ENCODE measurements around the gene HSF5. TPM values are rescaled to one million over a fixed set of nuclear protein-coding genes. Genes with fewer than 3 reads are reported as not detected.

The HSF5 gene
- total RNA-seq, 2 experiments from 2014 or later = 2.9 to 3.0 TPM

DNA sequence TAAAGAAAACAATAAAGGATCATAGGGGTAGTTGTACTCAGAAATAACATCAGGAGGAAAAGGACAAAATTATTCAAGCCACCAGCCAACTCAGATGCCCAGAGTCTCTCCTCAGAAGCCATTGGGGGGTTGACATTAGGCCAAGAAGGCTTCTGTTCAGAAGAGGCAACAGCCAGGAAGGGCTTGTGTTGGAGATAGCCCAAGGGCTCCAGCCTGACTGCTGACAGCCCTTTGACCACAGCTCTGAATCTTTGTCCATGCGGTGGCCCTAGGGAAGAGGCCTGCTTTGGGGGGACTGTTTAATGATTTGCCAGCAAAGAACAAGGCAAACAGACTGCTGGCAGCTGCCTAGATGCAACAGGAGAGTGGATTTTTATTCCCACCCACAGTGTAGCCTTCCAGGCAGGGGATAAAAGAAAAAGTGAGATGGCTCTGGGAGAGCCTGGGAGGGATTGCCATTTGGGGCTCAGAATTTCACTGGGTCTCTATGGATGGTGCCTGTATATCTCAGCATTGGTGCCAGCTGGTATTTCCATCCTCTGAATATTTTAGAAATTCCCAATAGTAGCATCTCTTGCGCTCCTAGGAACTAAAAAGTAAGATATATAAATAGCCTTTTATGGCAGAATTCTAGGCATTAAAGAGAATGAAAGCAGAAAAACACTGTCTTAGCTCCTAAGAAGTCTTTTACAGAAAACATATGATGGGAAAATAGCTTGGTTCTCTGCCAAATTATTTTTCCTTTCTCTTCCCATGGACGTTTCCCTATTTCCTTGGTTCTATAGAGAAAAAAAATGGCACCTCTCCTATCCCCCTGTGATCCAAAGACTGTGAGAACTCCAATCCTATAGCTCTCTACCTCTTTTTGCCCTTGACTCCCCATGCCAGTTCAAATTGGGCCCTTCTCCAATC, 106.8 kb downstream of the HSF5 start:
- no peaks in the 10 kb centered on the region for H3K36me3 Mint-ChIP-seq
- ChIA-PET POLR2A (interaction anchor here (0.5 to 2.1 kb wide), 7 partner anchors 15 to 310 kb away, joined by 3 to 11 read pairs (median 6); partner anchors contain the start of genes SUPT4H1 and TEX14), CTCF (interaction anchor here (1.2 to 2.3 kb wide), 4 partner anchors 30 to 64 kb away, joined by 3 to 9 read pairs (median 6); partner anchors contain the start of genes RNF43 and SUPT4H1)
- intact Hi-C loops (cut with micrococcal nuclease) = loop anchor here (2.0 kb wide), 1 partner anchor 35 kb away; the partner anchor contains the start of gene RNF43
- no peak overlapping the region for H3K4me3 Mint-ChIP-seq
- H3K27ac Mint-ChIP-seq = no peak overlapping the region
- H3K4me1 Mint-ChIP-seq (ENCODE audit: low read depth) = peaks cover 41% of the 10 kb centered on the region
- no peak for DNase-seq
- H3K9me3 Mint-ChIP-seq = no peaks in the 10 kb centered on the region
- no peaks in the 10 kb centered on the region for H3K27me3 Mint-ChIP-seq

DNA sequence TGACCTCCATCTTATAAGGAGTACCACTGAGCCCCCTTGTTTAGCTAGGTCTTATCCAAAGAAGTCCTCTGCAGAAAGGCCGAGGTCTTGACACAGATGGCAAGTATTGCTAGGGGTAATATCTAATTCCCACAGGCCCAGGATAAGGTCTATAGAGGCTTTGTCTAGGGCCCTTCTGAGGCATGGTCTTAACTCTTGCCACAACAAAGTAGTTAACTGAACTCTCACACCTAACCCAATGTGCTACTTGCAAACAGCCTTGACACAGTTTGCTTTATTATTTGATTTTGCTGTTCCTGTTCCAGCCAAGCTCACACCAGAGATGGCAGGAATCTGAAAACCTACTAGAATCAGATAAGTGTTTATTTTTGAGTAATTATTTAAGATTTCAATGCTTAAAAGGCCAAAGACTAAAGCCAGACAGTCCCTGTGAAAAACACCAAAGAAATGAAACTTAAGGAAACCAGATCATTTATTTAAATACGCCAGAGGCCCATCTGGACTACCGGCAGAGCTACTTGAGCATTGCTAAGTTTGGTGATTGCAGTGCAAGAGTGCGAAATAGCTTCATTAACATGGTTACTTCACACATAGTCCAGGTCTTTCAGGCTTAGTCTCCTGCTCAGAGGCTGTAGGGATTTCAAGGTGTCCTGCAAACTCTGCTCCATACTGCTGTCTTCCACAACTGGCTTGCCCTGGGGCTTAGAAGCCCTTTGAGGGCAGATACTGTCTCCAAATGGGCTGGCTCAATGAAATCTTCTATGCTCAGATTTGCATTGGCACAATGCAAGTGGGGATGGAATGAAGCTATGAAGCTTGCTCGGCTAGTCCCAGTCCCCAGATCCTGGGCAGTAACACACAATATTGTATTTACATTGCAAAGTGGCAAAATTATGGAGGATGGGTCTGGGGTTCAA, 107.7 kb downstream of the HSF5 start:
- POLR2A ChIA-PET = interaction anchor here (0.6 to 1.8 kb wide), 3 partner anchors 14 to 35 kb away, joined by 3 to 7 read pairs (median 5); no protein-coding TSS in a partner anchor
- Mint-ChIP-seq H3K27ac (no peak overlapping the region), H3K9me3 (no peaks in the 10 kb centered on the region), H3K4me3 (no peak overlapping the region), H3K27me3 (no peaks in the 10 kb centered on the region), H3K4me1 (ENCODE audit: low read depth) (peaks cover 41% of the 10 kb centered on the region), H3K36me3 (no peaks in the 10 kb centered on the region)
- DNase-seq = no peak
- intact Hi-C loops (cut with micrococcal nuclease) = no loop called here
- CTCF ChIA-PET = interaction anchor here (1.6 to 2.3 kb wide), 2 partner anchors 37 to 63 kb away, joined by 9 read pairs; partner anchors contain the start of gene RNF43

DNA sequence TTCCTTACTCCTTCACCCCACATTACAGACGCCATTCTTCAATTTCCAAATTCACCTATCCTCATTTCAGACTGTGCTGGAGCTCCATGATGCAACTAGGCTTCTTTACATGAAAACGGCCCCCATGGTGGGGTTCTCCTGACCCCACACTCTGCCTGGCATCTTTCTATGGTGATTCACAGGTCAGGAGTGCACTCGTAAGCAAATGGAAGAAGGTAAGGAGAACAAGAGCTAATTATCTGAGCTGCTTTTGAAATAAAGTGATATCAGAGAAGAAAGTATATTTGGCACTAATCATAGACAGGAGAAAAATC, 108.7 kb downstream of the HSF5 start:
- H3K4me1 Mint-ChIP-seq (ENCODE audit: low read depth) = peaks cover 41% of the 10 kb centered on the region
- H3K4me3 Mint-ChIP-seq = peak overlapping the region; percentile 18
- ChIA-PET CTCF (interaction anchor here (1.6 kb wide), 1 partner anchor 38 kb away, joined by 9 read pairs; the partner anchor contains the start of gene RNF43), POLR2A (no interaction called here)
- DNase-seq = no peak
- no peaks in the 10 kb centered on the region for H3K27me3 Mint-ChIP-seq
- H3K36me3 Mint-ChIP-seq = no peaks in the 10 kb centered on the region
- intact Hi-C loops (cut with micrococcal nuclease) = no loop called here
- no peak overlapping the region for H3K27ac Mint-ChIP-seq
- H3K9me3 Mint-ChIP-seq = no peaks in the 10 kb centered on the region

DNA sequence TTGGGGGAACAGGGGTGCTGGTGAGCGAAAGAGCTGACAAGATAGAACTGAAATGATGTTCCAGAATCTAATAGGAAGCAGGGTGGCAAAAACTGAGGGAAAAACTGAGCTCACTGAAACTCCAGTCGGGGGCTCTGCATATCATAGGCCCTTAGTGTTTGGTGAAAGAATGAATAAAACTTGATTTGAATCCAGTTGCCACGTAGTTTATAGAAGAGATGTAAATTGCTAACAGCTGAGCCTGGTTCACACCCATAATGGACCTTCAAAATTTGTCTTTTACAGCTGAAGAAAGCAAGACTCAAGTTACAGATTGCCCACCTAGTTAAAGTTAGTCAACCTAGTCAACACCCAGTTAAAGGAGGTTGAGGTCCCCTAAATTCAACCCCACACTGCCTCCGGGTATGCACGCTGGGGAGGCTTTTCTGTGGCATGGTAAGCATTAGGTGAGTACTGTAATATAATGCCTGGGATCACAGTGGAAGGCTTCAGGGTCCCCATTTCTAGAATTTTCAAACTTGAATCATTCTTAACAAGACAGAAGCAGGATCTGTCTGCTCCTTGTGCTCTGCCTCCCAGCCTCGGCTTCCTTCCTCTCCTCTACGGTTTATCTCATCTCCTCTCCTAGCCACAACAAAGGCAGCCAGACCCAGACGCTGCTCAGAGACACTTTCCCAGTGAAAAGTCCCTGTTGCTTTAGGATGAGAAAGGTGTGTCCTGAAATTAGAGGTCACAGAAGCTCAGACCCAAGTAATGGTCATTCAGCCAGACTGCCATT, 109.3 kb downstream of the HSF5 start:
- Mint-ChIP-seq H3K9me3 (no peaks in the 10 kb centered on the region), H3K36me3 (no peaks in the 10 kb centered on the region), H3K27ac (no peak overlapping the region), H3K27me3 (no peaks in the 10 kb centered on the region), H3K4me1 (ENCODE audit: low read depth) (peaks cover 41% of the 10 kb centered on the region), H3K4me3 (peak overlapping the region; percentile 18)
- no peak for DNase-seq
- CTCF ChIA-PET = interaction anchor here (0.7 to 1.6 kb wide), 3 partner anchors 24 to 39 kb away, joined by 3 to 9 read pairs (median 7); partner anchors contain the start of gene RNF43
- intact Hi-C loops (cut with micrococcal nuclease) = no loop called here
- POLR2A ChIA-PET = no interaction called here

DNA sequence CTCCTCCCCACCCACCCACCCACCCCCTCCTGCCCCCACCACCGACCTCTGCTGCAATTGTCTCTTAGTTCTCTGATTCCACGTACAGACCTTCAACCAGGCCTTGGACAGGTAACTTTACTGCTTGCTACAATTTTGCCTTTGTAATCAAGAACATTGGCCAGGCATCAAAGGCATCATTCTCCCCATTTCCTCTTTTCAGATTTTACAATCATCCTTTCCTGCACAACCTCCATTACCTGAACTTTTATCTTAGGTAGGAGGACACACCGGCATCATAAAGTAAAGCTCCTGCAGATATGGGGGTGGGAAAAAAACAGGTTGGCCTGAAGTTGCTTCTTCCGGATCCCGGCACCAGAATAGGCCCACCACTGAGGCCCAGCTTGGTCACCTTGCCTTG, 110.5 kb downstream of the HSF5 start:
- H3K4me1 Mint-ChIP-seq (ENCODE audit: low read depth) = peaks cover 34% of the 10 kb centered on the region
- H3K9me3 Mint-ChIP-seq = no peaks in the 10 kb centered on the region
- H3K27me3 Mint-ChIP-seq = no peaks in the 10 kb centered on the region
- no peaks in the 10 kb centered on the region for H3K36me3 Mint-ChIP-seq
- POLR2A ChIA-PET = no interaction called here
- CTCF ChIA-PET = no interaction called here
- H3K4me3 Mint-ChIP-seq = no peak overlapping the region
- intact Hi-C loops (cut with micrococcal nuclease) = no loop called here
- no peak overlapping the region for H3K27ac Mint-ChIP-seq
- no peak for DNase-seq

DNA sequence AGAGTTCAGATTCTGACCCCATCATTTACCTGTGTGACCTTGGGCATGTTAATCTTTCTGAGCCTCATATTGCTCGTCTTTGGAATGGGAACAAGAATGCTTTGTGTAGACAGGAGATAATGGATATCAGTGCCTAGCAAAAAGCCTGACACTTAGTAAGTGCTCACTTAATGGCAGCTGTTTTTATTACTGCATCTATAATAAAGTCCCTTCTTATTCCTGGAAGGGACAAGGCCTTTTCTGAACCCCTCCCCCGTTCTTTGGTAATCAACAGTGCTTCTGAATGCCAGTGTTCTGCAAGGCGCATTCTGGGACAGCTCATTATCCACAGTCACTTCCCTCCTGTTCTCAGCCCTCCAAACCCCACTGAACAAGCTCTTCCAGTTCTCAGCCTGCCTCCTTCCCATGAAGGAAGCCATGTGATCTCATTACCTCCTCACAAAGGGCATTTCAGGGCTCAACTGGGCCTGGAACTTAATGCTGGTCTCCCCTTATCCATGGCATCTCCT, 111.1 kb downstream of the HSF5 start:
- Mint-ChIP-seq H3K36me3 (no peaks in the 10 kb centered on the region), H3K27ac (no peak overlapping the region), H3K4me3 (no peak overlapping the region), H3K9me3 (no peaks in the 10 kb centered on the region), H3K27me3 (no peaks in the 10 kb centered on the region), H3K4me1 (ENCODE audit: low read depth) (peaks cover 29% of the 10 kb centered on the region)
- no peak for DNase-seq
- ChIA-PET CTCF (no interaction called here), POLR2A (no interaction called here)
- intact Hi-C loops (cut with micrococcal nuclease) = no loop called here

DNA sequence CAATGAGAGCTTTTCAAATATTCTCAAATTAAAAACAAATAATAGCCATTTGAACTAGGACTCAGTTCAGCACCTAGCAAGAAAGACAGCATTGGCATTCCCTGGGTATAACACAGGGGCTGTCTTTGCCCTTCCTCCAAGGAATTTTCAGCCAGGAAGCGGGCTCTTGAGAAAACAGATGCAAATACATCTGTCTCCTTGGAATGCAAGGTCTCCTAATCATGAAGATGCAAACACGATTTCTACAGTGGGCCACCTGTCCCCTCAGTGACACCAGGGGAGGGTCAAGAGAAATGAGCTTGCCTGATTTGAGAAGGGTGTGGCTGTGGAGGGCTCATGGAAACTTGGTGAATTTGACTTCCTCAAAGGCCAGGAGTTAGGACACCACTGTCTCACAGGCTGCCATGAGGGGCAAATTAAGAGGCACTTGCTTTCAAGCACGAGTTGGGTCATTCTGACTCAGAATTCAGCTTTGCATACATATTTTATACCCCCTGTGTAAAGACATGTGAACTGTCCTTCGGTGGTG, 111.7 kb downstream of the HSF5 start:
- no peak overlapping the region for H3K4me3 Mint-ChIP-seq
- no peaks in the 10 kb centered on the region for H3K36me3 Mint-ChIP-seq
- CTCF ChIA-PET = no interaction called here

DNA sequence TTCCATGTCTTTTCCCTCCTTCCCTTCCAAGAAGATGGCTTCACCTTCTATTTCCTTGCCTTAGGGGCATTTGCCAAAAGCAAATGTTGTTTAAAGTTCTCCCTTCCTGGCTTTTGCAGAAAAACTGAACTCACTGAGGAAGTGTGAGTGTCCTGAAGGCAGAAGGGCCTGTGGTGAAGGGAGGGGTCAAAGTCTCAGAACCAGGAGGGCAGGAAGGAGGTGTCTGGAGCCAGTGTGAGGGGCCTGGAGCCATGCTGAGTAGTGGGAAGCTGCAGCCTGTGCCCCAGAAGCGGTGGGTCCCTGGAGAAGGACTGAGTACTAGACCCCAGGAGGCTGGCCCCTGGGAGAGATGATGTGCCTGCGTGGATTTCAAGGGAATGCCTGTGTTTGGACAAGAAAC, 112.4 kb downstream of the HSF5 start:
- no peak overlapping the region for H3K4me3 Mint-ChIP-seq
- ChIA-PET CTCF (no interaction called here), POLR2A (no interaction called here)
- H3K36me3 Mint-ChIP-seq = no peaks in the 10 kb centered on the region
- H3K4me1 Mint-ChIP-seq (ENCODE audit: low read depth) = peaks cover 19% of the 10 kb centered on the region
- H3K27ac Mint-ChIP-seq = no peak overlapping the region
- H3K27me3 Mint-ChIP-seq = no peaks in the 10 kb centered on the region
- intact Hi-C loops (cut with micrococcal nuclease) = no loop called here
- no peak for DNase-seq
- no peaks in the 10 kb centered on the region for H3K9me3 Mint-ChIP-seq

More for the DNA sequence above, 111.7 kb downstream of the HSF5 start:
- H3K27me3 Mint-ChIP-seq = no peaks in the 10 kb centered on the region
- POLR2A ChIA-PET = no interaction called here
- H3K9me3 Mint-ChIP-seq = no peaks in the 10 kb centered on the region
- peaks cover 24% of the 10 kb centered on the region for H3K4me1 Mint-ChIP-seq (ENCODE audit: low read depth)
- intact Hi-C loops (cut with micrococcal nuclease) = no loop called here
- H3K27ac Mint-ChIP-seq = no peak overlapping the region
- no peak for DNase-seq

DNA sequence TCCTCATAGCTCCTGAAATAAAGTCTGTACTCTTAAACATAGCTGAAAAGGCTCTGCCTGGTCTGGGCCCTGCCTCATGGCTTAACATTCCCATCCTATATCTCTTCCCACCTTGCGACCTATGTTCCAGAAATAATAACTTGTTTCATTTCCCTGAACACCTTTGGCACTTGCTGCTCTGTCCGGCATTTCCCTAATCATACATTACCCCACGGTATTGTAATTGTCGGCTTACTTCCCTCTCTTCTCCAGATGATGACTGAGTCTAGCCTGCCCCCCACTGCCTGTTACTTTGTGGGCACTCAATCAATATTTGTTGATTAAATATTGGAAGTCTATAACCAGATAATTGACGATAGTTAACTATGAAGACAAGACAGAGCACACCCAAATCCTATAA, 113.0 kb downstream of the HSF5 start:
- Mint-ChIP-seq H3K9me3 (no peaks in the 10 kb centered on the region), H3K36me3 (no peaks in the 10 kb centered on the region), H3K27me3 (no peaks in the 10 kb centered on the region), H3K4me1 (ENCODE audit: low read depth) (peaks cover 18% of the 10 kb centered on the region), H3K27ac (no peak overlapping the region), H3K4me3 (no peak overlapping the region)
- ChIA-PET POLR2A (no interaction called here), CTCF (no interaction called here)
- no peak for DNase-seq
- intact Hi-C loops (cut with micrococcal nuclease) = no loop called here

DNA sequence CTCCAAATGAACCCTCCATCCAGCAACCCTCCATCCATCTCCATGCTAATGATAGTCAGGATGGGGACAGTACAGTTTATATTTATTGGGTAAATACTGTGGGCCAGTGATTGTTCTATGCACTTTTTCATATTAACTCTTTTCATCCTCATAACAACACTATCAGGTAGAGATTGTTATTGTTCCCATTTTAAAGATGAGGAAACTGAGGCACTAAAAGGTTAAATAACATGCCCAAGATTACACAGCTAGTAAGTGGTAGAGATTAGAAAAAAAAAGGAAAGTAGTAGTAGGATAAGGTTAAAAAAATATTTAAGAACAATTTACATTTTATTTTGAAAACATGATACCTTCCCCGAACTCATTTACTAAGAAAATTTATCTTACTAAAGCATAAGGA, 114.3 kb downstream of the HSF5 start:
- Mint-ChIP-seq H3K9me3 (no peaks in the 10 kb centered on the region), H3K27ac (no peak overlapping the region), H3K27me3 (no peaks in the 10 kb centered on the region), H3K4me1 (ENCODE audit: low read depth) (peaks cover 10% of the 10 kb centered on the region), H3K36me3 (no peaks in the 10 kb centered on the region), H3K4me3 (no peak overlapping the region)
- DNase-seq = no peak
- ChIA-PET POLR2A (no interaction called here), CTCF (no interaction called here)
- intact Hi-C loops (cut with micrococcal nuclease) = no loop called here

DNA sequence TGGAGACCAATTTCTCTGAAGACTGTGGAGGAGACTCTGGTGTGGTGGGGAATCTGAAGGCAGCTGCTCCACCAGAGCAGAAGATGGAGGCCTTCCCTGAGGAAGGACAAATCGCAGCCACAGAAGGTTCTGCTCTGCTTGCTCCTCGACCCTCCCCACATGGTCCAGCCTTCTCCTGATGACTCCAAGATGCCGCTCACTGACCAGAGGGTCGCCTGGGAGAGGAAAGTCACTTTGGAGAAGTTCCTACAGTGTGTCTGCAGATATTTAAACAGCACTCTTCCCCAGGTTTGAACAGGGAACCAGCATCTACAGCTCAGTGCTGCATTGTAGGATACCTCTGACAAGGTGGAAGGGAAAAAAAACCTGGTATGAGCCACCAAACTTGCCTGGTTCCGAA, 115.2 kb downstream of the HSF5 start:
- no peak for DNase-seq
- Mint-ChIP-seq H3K36me3 (no peaks in the 10 kb centered on the region), H3K4me3 (no peak overlapping the region), H3K9me3 (no peaks in the 10 kb centered on the region), H3K27me3 (no peaks in the 10 kb centered on the region), H3K27ac (no peak overlapping the region), H3K4me1 (ENCODE audit: low read depth) (peaks cover 4% of the 10 kb centered on the region)
- ChIA-PET CTCF (interaction anchor here (1.3 kb wide), 1 partner anchor 44 kb away, joined by 5 read pairs; the partner anchor contains the start of gene RNF43), POLR2A (interaction anchor here (0.5 kb wide), 1 partner anchor 259 kb away, joined by 3 read pairs; no protein-coding TSS in a partner anchor)
- intact Hi-C loops (cut with micrococcal nuclease) = no loop called here

Measured in activated CD4-positive, alpha-beta memory T cell treated with anti-CD3 and anti-CD28 coated beads for 36 hours (primary cell).